Hippocampal formation (tissue), 2 donors: Measurements from ENCODE around the gene CNTNAP1.
A peak's percentile ranks its signal among the peaks of the same experiment; 100 is the strongest.

Experiments
- DNase-seq, 2 donors: peaks; one replicate each; lab custom pipeline; 2025; lab: John Stamatoyannopoulos, UW

The CNTNAP1 gene

DNA sequence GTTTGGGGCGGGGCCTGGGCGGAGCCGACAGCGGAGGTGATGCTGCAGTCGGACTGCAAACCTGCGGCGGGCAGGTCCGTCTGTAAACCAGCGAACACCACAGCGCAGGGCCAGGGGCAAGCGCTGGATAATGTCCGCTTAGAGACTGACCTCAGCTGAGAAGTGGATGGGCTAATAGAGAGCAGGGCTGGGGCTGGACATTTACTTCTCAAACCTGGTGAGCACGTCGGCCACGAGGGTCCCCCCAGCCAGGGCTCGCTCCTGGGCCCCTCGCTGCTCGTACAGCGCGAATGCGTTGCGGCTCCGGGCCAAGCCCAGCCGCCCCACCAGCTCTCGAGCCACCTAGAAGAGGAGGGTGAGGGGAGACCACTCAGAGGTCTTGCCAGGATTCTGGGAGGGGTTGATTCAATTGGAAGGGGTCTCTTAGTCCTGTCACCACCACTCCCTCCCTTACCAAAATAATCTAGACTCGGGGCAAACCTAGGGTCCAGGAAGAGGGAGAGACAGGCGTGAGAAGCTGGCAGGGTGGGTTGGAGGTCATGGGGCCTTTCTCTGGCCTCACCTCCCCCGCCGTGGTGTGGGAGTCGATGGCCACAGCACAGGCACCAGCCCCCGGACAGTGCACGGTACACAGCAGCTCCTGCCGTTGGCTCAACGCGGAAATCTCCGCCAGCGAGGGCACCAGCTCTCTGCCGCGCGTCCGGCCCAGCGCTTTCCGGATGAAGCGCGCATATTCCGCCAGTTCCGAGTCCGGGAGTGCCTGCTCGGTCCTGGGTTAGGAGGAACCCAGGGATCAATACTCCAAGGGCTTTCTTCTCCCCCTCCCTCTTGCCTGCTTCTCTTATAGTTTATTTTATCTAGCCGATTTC is 11.3 kb upstream of the CNTNAP1 start:
- no peak for DNase-seq

DNA sequence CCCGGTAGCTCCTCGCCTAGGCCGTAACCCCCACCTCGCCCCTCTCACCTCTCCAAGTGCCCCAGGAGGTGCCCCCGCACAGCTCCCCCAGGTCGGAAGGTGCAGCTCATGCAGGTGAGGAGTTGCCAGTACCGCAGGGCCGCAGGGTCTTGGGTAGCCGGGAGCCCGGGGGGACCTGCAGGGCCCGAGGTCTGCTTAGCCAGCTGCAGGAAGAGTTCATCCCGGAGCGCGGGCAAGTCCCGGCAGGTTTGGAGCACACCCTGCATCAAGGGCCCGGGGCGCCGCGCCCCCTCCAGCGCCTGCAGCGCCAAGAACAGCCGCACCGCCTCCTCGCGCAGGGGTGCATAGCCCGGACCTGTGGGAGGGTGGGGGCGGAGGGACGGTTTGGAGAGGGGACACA is 10.3 kb upstream of the CNTNAP1 start:
- DNase-seq: no peak

DNA sequence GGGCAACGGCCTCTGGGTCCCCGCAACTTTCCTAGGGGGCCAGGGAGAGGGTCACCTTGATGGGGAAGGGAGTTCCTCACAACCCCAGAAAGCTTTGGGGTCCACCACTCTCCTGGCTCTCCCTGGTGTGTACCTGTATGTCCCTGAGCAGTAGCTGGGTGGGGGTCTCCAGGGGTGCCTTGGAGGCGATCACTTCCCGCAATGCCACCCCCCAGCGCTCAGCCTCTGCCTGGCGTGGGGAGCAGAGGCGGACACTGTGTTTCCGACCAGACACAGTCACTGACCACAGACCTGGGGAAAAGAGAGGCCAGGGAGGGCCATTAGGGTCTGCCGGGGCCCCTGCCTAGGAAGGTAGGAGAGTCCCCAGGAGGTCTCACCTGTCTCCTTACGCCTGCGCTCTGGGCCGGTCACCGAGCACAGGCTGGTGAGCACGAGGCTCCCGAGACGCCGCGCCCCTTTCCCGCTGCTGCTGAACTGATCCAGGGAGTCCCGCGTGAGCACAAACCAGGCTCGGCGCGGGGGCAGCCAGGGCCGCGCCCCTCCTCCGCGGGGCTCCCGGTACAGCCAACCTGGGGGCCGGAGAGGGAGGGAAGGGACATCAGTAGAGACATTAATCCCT is 9.0 kb upstream of the CNTNAP1 start:
- DNase-seq: no peak

DNA sequence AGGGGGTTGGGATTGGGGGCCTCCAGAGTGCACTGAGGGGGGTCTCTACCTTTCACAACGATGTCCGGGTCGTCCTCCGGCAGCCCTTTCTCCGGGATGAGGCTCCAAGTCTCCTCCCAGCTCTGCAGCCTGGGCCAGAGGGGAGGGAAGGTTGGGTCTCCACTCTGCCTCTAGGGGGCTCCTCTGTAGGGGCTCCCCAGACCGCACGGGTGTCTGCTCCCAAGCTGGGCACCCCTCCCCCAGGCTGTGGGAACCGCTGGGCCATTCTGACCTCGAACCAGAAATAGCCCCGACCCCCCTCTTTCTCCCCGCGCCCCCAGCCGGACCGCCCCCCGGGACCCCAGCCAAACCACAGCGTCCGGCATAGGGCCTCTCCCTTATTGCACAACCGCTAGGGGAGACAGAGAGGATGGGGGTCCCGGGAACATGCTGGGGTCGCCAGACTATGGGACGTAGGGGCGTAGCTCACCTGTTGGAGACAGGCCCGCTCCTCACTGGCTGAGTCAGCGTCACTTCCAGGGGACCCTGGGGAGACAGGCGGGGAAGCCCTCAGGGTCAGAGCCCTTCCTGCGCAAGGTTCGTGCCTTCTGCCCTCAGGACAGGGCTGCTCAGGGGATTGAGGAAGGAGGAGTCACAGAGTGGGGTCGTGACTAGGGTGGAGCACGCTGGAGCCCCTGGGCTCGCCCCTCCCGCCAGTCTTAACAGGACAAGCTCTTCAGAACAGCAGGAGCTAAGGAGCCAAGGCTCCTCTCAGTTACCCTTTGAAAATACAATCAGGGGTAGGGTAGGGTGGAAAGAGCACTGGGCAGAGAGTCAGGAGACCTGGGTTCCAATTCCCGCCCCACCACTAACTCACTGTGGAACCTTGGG is 8.2 kb upstream of the CNTNAP1 start:
- no peak for DNase-seq

DNA sequence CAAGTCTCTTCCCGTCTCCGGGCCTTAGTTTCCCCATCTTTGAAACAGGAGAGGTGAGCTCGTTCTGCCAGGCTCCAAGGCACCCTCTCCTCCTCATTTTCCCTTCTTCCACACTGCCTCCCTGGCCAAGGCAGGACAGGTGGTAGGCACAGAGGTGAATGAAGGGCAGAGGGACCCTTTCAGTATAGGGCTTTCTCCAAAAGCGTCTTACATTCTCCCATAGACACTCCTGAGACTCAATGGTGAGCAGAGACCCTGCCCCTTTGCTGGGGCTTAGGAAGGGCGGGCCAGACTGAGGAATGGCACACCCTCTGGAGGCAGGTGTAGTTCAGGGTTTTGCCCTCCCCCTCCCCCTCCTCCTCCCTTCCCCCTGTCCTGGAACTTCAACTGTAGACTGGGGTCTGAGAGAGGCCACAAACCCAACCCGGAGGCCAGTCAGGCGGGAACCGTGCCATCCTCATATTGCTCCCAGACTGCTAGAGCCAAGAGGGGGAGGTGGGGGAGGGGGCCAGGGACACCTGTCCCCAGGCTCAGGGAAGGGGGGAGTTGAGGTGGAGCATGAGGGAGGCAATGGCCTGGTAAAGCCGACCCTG is 7.5 kb upstream of the CNTNAP1 start:
- no peak for DNase-seq

DNA sequence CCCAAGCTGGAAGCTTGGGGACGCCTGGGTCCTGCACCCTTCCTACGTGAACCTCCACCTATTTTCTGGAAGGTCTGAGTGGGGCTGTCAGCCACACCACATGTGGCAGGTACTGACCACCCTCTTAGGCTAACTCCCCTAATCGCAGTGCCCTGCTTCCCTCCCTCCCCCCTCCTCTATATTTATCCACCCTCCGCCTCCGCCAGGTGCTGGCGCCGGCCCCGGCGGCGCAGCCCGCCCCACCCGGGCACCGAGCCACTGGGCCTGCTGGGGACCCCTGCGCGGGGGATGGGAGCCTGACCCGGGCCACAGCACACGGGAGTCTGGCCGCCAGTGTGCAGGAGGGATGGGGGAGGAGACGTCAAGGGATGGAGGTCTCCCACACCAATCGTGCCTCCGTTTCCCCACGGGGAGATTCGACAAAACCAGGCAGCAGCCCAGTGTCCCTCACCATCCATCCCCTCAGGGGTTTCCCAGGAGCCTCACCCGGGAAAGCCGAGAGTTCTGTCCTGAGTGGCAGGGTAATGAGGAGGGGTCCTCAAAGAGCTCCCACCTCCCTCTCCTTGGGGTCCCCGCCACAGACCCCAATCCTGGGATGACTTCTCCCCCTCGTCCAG is 6.9 kb upstream of the CNTNAP1 start:
- DNase-seq: peak in 1 of 2 donors; percentile 8

DNA sequence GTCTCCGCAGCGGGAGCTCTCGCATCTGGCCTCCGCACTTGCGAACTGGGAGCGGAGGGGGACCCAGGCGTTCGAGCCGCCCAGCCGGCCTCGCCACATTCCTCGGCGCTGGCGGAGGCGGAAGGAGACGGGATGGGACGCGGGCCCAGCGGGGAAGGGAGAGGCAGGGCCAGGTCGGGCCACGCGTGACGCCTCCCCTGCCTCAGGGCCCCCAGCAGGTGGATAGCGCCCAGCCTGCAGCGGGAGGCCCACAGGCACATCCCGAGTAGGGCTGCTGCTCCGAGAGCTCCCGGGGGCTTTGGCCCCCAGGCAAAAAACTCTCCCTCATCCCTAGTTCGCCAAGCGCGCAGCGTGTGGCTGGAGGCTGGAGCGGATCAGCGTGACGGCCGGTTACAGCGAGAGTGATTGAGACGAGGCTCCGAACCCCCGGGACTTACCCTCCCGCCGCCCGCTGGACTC is 6.3 kb upstream of the CNTNAP1 start:
- DNase-seq: no peak

DNA sequence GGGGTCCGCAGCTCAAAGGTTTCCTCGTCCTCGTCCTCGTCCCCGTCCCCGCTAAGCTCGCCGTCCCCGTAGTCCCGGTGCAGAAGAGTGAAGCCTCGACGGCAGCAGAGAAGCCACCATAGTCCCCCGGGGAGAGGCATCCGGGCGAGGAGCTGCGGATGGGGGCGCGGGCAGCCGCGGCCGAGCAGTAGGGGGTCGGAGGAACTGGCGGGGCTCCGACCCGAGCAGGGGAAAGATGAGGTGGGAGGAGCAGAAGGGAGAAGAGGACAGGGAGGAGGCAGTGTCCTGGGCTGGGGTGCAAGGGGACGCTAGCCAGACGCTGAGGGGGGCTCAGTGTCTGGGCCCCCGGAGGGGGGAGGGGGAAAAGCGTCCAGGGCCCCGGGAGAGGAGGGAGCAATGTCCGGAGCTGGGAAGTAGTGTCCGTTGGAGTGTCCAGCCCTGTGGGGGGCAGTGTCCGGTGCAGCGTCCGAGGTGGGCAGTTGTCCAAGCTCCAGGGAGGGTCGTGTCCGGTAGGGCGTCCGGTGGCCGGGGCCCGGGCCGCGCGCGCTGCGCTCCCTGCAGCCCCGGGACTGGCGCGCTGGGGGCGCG is 5.8 kb upstream of the CNTNAP1 start, which contains the start of gene PLEKHH3:
Gene PLEKHH3, minus strand, starts transcription at position 571 of the 588 bp plus-strand sequence. Its CDS starts 431 bp downstream, at position 140.
- no peak for DNase-seq

DNA sequence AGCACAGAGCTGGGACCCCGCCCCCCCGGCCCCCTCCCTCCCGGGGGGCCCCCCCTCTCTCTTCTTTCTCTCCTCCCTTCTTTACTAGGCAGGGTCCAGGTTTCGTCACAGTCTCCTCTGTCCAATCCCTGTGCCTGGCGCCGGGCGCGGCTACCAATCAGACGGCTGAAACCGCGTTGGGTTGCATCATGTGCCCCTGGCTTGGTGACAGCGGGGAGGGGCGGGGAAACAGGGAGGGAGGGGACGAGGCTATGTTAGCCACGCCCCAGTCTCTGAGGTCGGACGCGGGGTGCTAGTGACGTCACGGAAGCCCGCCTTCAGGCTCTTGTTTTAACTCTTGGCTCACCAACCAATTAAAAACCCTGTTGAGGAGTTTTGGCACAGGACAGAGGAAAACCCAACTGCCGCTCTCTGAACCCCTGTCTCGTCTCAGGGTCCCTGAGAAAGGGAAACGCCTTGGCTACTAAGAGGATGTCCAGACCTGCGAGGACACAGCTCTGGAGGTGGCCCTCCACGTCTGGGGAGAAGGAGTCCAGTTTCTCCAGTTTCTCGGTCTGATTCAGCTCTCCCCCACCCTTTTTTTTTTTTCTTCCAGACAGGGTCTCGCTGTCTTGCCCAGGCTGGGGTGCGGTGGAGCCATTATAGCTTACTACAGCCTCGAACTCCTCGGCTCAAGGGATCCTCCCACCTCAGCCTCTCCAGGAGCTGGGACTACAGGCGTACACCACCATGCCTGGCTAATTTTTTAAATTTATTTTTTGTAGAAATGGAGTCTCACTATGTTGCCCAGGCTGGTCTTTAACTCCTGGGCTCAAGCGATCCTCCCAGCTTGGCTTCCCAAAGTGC is 5.1 kb upstream of the CNTNAP1 start:
- peak; percentile 98 to 100 for DNase-seq

DNA sequence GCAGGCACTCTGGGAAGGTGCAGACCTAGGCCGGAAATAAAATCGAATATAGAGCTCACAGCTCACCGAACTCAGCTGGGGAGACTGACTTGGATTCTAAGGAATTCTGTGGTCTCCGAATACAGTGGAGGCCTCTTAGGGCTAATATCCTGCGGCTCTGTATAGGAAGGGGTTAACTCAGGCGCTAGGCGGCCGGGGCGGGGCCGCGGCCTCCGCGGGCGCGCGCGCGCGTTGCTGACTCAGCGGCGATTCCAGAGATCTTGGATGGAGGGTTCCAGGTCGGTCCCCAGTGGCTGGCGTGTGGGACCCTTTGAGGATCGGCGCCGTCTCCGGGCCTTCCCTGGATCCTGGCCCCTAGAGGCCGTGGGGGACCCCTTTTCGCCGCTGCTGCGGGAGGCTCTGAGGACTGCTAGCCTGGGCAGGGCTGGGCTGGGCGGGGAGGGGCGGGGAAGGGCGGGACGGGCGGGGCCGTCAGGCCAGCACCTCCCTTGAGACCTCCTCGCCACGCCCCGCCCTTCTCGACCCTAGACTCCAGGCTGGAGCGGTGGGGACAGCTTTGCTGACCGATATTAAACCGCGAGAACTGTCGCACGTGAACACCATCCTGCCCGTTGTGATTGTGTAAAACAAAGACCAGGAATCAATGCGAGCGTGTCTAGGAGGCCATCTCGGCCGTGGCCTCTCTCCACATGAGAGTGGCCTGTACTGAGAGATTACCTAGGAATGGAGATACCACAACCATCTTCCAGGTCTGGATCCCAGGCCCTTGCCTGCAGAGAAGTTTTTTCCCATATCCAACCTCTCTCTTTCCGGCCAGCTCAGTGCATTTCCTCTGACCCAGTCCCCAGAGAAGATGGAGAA is 4.2 kb upstream of the CNTNAP1 start:
- DNase-seq: peak; percentile 86 to 93

DNA sequence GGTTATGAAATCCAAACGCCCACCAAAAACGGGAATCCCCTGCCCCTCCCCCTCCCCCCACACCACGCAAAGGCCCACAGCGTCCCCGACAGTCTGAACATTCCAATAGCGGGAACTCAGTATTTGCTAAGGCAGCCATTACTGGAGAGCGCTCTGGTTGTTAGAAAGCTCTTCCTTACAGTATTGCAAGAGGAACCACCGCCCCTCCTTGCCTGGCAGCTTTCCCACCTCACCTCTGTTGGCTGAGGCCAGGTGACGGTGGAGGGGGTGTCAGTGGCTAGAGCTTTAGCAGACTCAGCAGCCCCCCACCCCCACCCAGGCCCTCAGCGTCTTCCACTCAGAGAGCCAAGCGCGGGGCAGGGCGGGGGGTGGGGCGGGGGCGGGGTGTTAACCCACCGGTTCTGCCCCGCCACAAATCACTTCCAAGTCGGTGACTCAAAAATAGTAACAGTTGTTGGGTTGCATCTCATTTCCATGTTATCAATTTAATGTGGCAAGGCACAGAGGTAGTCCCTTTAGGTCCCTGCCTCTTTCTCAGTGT is 3.3 kb upstream of the CNTNAP1 start:
- DNase-seq: no peak

DNA sequence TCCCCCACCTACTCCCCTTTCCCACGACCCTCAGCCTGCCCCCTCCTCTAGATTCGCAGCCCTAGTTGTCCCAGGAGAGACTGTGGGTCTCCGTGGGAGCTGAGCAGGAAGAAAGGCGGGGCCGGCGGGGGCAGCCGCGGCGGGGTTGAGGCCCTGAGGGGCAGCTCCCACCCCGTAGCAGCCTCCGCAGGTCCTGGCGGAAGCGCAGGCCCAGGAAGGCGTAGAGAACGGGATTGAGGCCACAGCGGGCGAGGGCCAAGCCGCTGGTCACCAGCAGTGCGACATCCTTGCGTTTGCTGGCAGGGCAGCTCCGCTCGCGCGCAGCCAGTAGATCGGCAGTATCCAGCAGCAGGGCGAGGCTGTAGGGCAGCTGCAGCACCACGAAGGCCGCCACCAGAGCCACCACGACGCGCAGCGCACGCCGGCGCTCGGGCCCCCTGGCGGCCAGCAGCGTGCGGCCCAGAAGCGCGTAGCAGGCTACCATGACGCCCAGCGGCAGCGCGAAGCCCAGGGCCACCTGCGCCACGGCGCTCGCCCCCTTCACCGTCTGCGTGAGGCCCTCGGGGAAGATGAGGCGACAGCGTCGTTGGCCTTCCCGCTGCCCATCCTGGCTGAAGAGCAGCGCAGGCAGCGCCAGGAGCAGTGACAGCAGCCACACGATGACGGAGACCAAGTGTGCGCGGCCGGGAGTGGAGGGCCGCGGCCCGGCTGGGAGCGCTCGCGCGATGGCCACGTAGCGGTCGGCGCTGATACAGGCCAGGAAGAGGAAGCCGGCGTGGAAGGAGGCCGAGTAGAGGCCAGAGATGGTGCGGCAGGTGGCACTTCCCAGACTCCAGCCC is 2.6 kb upstream of the CNTNAP1 start:
- peak; percentile 37 to 67 for DNase-seq

DNA sequence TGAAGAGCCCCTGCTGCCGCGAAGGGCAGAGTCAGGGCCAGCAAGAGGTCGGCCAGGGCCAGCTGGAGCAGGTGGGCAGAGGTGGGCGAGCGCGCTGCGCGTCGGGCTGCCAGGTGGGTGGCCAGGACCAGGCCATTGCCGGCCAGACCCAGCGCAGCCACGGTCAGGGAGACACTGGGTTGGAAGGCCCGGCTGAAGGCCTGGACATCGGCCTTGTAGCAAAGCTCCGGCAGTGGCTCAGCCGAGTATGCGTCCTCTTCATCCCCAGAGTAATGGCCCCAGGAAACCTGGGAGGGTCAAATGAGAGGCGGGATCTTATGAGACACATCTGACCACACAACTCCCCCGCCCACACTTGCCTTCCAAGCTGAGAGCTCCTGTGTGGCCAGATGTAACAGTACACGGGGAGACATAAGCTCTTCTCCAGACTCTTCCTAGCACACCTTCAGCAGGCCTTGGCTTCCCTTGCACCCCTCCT is 2.0 kb upstream of the CNTNAP1 start:
- DNase-seq: no peak

DNA sequence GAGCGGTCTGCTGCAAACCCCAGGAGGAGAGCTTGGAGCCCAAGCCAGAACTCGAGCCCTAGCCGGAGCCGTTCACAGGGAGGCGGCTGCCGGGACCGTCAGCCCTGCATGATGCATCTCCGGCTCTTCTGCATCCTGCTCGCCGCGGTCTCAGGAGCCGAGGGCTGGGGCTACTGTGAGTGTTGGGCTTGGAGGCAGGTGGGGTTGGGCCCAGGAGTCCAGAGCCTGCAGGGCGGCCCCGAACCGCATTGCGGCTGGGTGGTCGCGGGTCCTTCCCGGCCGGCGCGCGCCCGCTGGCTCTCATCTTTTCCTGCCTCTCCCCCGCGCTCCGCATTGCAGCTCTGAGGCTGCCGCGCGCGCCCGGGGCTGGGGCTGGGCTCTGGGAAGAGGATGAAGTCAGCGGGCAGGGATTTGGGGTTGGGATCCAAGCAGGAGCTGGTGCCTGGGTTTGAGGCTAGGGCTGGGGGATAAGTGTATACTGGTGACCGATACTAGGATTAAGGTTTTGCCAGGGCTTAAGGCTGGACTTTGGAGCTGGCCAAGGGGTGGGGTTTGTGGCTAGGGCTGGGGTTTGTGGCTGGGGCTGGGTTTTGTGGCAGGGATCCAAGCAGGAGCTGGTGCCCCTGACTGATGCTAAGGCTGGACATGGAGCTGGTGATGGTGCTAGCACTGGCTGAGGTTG is 532 bp downstream of the CNTNAP1 start:
- peak in 1 of 2 donors; percentile 43 for DNase-seq

DNA sequence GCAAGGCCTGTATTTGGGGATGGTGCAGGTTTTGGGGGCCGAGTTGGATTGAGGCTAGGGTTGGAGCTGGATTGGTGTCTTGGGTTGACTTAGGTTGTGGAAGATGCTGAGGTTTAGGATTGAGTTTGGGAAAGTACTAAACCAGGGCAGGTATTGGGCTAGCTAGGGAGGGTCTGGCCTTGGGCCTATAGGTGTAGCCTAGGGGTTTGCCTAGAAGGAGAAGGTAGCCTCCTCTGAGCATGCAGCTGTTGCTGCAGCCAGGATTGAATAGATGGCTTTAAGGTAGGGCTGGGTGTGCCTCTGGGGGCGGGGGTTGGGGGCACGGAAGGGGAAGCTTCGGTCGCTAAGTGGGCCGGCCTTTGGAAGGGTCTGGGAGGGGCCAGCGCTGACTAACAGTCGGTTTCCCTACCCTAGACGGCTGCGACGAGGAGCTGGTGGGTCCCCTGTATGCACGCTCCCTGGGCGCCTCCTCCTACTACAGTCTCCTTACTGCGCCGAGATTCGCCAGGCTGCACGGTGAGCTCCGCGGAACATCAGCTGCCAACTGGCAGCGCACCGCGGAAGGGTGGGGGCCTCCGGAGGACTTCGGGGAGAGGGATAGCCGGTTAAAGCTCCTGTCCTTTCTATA is 1.2 kb downstream of the CNTNAP1 start:
- peak; percentile 16 to 27 for DNase-seq

DNA sequence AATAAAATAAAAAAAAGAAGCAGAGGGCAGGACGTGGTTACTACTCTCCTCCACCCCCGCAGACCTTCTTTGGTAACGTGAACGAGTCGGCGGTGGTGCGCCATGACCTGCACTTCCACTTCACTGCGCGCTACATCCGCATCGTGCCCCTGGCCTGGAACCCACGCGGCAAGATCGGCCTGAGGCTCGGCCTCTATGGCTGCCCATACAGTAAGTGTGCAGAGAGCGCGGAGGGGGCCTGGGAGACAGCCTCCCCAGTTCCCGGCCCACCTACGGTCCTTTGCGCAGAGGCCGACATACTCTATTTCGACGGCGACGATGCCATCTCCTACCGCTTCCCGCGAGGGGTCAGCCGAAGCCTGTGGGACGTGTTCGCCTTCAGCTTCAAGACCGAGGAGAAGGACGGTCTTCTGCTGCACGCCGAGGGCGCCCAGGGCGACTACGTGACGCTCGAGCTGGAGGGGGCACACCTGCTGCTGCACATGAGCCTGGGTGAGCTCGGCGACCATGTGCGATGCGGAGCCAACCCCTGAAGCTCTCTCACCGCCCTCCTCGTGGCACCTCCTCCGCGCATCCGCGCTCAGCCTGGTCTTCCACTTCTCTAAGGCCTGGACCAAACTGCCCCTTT is 2.7 kb downstream of the CNTNAP1 start:
- no peak for DNase-seq
